HepG2 (cell line): Measurements from ENCODE around the gene TEKT5. TPM values are rescaled to one million over a fixed set of nuclear protein-coding genes. Genes with fewer than 3 reads are reported as not detected.

Experiments used
- ATRX ChIP-seq: sonication (generic); formaldehyde crosslinking; IDR thresholded peaks from 2 replicates; pipeline ENCODE4 v1.4.0; 2020; ENCODE audit warnings: missing genetic modification reagents, borderline replicate concordance
- CEBPB ChIP-seq: IDR thresholded peaks from 2 replicates; pipeline ENCODE4 v1.6.1; 2011; ENCODE audit warnings: low read depth, low read length, improper control_type of control experiment, borderline replicate concordance
- KDM5B ChIP-seq: sonication (generic); formaldehyde crosslinking; IDR thresholded peaks from 2 replicates; pipeline ENCODE4 v1.4.0; 2020; ENCODE audit warnings: missing genetic modification reagents, mild to moderate bottlenecking, borderline replicate concordance
- LCORL ChIP-seq, 2 experiments: fragments of 450-650 bp in 1 of 2; sonication (generic) in 1 of 2; formaldehyde crosslinking in 1 of 2; IDR thresholded peaks; 2 replicates each; pipeline versions ENCODE4 v1.5.0 to v1.6.1; 2017 to 2020; ENCODE audit warnings: antibody characterized with exemption in 1 of 2, missing genetic modification reagents in 1 of 2
- MIXL1 ChIP-seq: IDR thresholded peaks from 2 replicates; pipeline ENCODE4 v1.6.1; 2016
- RELA ChIP-seq: sonication (generic); formaldehyde crosslinking; IDR thresholded peaks from 2 replicates; pipeline ENCODE4 v1.4.0; 2020; ENCODE audit warnings: missing genetic modification reagents
- SOX13 ChIP-seq, 3 experiments: fragments of 450-650 bp in 1 of 3; sonication (generic) in 1 of 3; formaldehyde crosslinking in 1 of 3; IDR thresholded peaks in 2 of 3; conservative IDR thresholded peaks in 1 of 3; 2 replicates each; pipeline versions ENCODE4 v1.5.0 to v1.6.1; 2016 to 2020; ENCODE audit warnings: antibody characterized with exemption in 1 of 3, mild to moderate bottlenecking in 1 of 3, missing compliant biosample characterization in 1 of 3, missing genetic modification reagents in 1 of 3, moderate library complexity in 1 of 3
- SOX6 ChIP-seq, 2 experiments: fragments of 450-650 bp in 1 of 2; sonication (generic) in 1 of 2; formaldehyde crosslinking in 1 of 2; IDR thresholded peaks; 2 replicates each; pipeline versions ENCODE4 v1.4.0 to v1.6.1; 2017 to 2020; ENCODE audit warnings: antibody characterized with exemption in 1 of 2, mild to moderate bottlenecking in 1 of 2, missing genetic modification reagents in 1 of 2
- TARDBP ChIP-seq: sonication (generic); formaldehyde crosslinking; IDR thresholded peaks from 2 replicates; pipeline ENCODE4 v1.8.0; 2022; ENCODE audit warnings: mild to moderate bottlenecking, missing genetic modification reagents
- TEAD3 ChIP-seq: optimal IDR thresholded peaks from 2 replicates; pipeline ENCODE3; 2016; ENCODE audit warnings: borderline replicate concordance
- ZMAT3 ChIP-seq: sonication (generic); formaldehyde crosslinking; conservative IDR thresholded peaks from 2 replicates; pipeline ENCODE4 v1.7.0; 2021; ENCODE audit warnings: missing genetic modification reagents
- ZMYM3 ChIP-seq: sonication (generic); formaldehyde crosslinking; IDR thresholded peaks from 2 replicates; pipeline ENCODE4 v1.5.1; 2020; ENCODE audit warnings: mild to moderate bottlenecking, missing genetic modification reagents
- ZNF180 ChIP-seq: sonication (generic); formaldehyde crosslinking; IDR thresholded peaks from 2 replicates; pipeline ENCODE4 v1.4.0; 2020; ENCODE audit warnings: low read depth, missing genetic modification reagents, borderline replicate concordance
- ZNF260 ChIP-seq: sonication (generic); formaldehyde crosslinking; IDR thresholded peaks from 2 replicates; pipeline ENCODE4 v1.4.0; 2020; ENCODE audit warnings: missing genetic modification reagents, low read depth, mild to moderate bottlenecking, borderline replicate concordance
- ZNF263 ChIP-seq: sonication (generic); formaldehyde crosslinking; IDR thresholded peaks from 2 replicates; pipeline ENCODE4 v1.4.0; 2020; ENCODE audit warnings: missing genetic modification reagents
- ZSCAN31 ChIP-seq: sonication (generic); formaldehyde crosslinking; IDR thresholded peaks from 2 replicates; pipeline ENCODE4 v1.5.0; 2020; ENCODE audit warnings: low read depth, mild to moderate bottlenecking, missing genetic modification reagents
- polyA plus RNA-seq, 8 experiments: library from polyadenylated mRNA; depleted of rRNA in 3 of 8; stranded (reverse) in 7 of 8; unstranded in 1 of 8; fragments of >200 nt; fragmentation: Illumina TruSeq in 4 of 8; extraction: Trizol in 4 of 8; gene quantifications; 2 replicates each; pipeline versions ENCODE4 v1.2.1 to v1.2.3, GENCODE V29; 2011 to 2016; ENCODE audit warnings: low read depth in 4 of 8, missing spikeins in 1 of 8, mixed read lengths in 1 of 8; ENCODE audit not compliant: insufficient read depth in 1 of 8
- total RNA-seq, 5 experiments: library from RNA; depleted of rRNA; stranded (reverse); fragments of >200 nt; fragmentation: Illumina TruSeq; extraction: Trizol; gene quantifications; 2 replicates each; pipeline ENCODE4 v1.2.3, GENCODE V29; 2016; ENCODE audit warnings: low read depth in 1 of 5
- TF ChIP-seq, protein P1 (sequence below): sonication (generic); formaldehyde crosslinking; conservative IDR thresholded peaks from 2 replicates; pipeline ENCODE4 v1.4.0; 2020; ENCODE audit warnings: mild to moderate bottlenecking, missing genetic modification reagents, moderate library complexity
- TF ChIP-seq, protein P2 (sequence below): sonication (generic); formaldehyde crosslinking; IDR thresholded peaks from 2 replicates; pipeline ENCODE4 v1.5.0; 2020; ENCODE audit warnings: mild to moderate bottlenecking, missing genetic modification reagents, borderline replicate concordance
- TF ChIP-seq, protein P3 (sequence below): sonication (generic); formaldehyde crosslinking; IDR thresholded peaks from 2 replicates; pipeline ENCODE4 v1.8.0; 2022; ENCODE audit warnings: mild to moderate bottlenecking, missing genetic modification reagents, borderline replicate concordance

Gene TEKT5
- total and polyA plus RNA-seq, 2 of the 13 experiments (the other 11 are each of a cell fraction or from before 2014, with no cell fraction given): 0.16 TPM; not detected in 1

DNA sequence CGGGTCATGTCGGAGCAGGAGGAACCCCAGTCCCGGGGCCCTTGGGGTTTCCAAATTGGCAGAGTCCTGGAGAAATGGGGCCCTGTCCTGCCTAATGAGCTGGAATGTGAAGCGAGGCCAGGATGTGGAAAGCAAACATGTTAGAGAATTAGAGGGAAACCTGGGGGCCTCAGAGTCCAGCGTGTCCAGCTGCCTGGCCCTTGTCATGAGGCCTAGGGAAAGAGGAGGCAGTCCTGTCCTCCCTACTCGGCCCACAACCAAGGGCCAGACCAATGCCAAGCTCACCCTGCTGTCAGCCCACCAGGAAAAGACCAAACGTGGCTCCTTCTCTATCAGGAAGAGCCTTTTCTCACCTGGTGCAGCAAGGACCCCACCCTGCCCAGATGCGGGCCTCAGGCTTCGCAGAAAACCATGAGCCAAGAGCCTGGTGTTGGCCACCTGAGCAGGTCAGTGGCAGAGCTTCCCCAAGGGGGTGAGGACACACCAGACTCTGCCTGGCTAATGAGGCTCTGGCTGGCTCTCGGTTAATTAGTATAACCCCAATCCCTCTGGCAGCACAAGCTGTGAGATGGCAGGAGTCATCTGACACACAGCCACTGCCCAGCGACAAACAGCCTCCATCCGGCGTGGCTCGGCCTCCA, 10.1 kb downstream of the TEKT5 start (continued):
- 0 out of 2 replicates have a peak, but pooled peaks have one; percentile 27 for TF ChIP-seq ZNF263
- TF ChIP-seq ZMYM3 (CRISPR knock-in tag): no peak
- TF ChIP-seq, protein P1, sequence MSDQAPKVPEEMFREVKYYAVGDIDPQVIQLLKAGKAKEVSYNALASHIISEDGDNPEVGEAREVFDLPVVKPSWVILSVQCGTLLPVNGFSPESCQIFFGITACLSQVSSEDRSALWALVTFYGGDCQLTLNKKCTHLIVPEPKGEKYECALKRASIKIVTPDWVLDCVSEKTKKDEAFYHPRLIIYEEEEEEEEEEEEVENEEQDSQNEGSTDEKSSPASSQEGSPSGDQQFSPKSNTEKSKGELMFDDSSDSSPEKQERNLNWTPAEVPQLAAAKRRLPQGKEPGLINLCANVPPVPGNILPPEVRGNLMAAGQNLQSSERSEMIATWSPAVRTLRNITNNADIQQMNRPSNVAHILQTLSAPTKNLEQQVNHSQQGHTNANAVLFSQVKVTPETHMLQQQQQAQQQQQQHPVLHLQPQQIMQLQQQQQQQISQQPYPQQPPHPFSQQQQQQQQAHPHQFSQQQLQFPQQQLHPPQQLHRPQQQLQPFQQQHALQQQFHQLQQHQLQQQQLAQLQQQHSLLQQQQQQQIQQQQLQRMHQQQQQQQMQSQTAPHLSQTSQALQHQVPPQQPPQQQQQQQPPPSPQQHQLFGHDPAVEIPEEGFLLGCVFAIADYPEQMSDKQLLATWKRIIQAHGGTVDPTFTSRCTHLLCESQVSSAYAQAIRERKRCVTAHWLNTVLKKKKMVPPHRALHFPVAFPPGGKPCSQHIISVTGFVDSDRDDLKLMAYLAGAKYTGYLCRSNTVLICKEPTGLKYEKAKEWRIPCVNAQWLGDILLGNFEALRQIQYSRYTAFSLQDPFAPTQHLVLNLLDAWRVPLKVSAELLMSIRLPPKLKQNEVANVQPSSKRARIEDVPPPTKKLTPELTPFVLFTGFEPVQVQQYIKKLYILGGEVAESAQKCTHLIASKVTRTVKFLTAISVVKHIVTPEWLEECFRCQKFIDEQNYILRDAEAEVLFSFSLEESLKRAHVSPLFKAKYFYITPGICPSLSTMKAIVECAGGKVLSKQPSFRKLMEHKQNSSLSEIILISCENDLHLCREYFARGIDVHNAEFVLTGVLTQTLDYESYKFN (CRISPR knock-in tag): peak; percentile 40; the same call in 1 of the 2 replicates
- no peak for TF ChIP-seq SOX13 (IDR thresholded peaks at IDR 0.05)
- TF ChIP-seq SOX13 (CRISPR knock-in tag; conservative IDR thresholded peaks at IDR 0.05 in 1 of 2, IDR thresholded peaks at IDR 0.05 in 1 of 2): no peak
- TF ChIP-seq, protein P2, sequence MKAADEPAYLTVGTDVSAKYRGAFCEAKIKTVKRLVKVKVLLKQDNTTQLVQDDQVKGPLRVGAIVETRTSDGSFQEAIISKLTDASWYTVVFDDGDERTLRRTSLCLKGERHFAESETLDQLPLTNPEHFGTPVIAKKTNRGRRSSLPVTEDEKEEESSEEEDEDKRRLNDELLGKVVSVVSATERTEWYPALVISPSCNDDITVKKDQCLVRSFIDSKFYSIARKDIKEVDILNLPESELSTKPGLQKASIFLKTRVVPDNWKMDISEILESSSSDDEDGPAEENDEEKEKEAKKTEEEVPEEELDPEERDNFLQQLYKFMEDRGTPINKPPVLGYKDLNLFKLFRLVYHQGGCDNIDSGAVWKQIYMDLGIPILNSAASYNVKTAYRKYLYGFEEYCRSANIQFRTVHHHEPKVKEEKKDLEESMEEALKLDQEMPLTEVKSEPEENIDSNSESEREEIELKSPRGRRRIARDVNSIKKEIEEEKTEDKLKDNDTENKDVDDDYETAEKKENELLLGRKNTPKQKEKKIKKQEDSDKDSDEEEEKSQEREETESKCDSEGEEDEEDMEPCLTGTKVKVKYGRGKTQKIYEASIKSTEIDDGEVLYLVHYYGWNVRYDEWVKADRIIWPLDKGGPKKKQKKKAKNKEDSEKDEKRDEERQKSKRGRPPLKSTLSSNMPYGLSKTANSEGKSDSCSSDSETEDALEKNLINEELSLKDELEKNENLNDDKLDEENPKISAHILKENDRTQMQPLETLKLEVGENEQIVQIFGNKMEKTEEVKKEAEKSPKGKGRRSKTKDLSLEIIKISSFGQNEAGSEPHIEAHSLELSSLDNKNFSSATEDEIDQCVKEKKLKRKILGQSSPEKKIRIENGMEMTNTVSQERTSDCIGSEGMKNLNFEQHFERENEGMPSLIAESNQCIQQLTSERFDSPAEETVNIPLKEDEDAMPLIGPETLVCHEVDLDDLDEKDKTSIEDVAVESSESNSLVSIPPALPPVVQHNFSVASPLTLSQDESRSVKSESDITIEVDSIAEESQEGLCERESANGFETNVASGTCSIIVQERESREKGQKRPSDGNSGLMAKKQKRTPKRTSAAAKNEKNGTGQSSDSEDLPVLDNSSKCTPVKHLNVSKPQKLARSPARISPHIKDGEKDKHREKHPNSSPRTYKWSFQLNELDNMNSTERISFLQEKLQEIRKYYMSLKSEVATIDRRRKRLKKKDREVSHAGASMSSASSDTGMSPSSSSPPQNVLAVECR (CRISPR knock-in tag): peak; percentile 23; the same call in 1 of the 2 replicates
- no peak for TF ChIP-seq ZNF260 (CRISPR knock-in tag)
- TF ChIP-seq TARDBP (CRISPR knock-in tag): no peak
- no peak for TF ChIP-seq ATRX
- TF ChIP-seq CEBPB: no peak
- TF ChIP-seq ZNF180 (CRISPR knock-in tag): no peak
- 0 out of 2 replicates have a peak, but pooled peaks have one; percentile 31 for TF ChIP-seq ZSCAN31
- TF ChIP-seq ZMAT3 (CRISPR knock-in tag): 0 out of 2 replicates have a peak, but pooled peaks have one; percentile 17
- peak; percentile 43; the same call in 1 of the 2 replicates for TF ChIP-seq KDM5B
- no peak for TF ChIP-seq LCORL (IDR thresholded peaks at IDR 0.05)
- TF ChIP-seq LCORL (CRISPR knock-in tag; IDR thresholded peaks at IDR 0.05): peak; percentile 63
- no peak for TF ChIP-seq RELA (CRISPR knock-in tag)
- TF ChIP-seq, protein P3, sequence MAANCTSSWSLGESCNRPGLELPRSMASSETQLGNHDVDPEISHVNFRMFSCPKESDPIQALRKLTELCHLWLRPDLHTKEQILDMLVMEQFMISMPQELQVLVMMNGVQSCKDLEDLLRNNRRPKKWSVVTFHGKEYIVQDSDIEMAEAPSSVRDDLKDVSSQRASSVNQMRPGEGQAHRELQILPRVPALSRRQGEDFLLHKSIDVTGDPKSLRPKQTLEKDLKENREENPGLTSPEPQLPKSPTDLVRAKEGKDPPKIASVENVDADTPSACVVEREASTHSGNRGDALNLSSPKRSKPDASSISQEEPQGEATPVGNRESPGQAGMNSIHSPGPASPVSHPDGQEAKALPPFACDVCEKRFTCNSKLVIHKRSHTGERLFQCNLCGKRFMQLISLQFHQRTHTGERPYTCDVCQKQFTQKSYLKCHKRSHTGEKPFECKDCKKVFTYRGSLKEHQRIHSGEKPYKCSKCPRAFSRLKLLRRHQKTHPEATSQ (CRISPR knock-in tag): no peak
- TF ChIP-seq MIXL1 (CRISPR knock-in tag): no peak
- no peak for TF ChIP-seq SOX6 (IDR thresholded peaks at IDR 0.05)
- TF ChIP-seq SOX6 (CRISPR knock-in tag; IDR thresholded peaks at IDR 0.05): peak; percentile 13; the same call in 1 of the 2 replicates
- TF ChIP-seq TEAD3 (CRISPR knock-in tag): peak; percentile 21
